ENCODE results near the gene EBLN2.

The EBLN2 gene

GRCh38 chr3:73061416-73061815 lies at the start of gene EBLN2:
Gene EBLN2, plus strand, starts transcription at chr3:73061659. Its CDS starts 423 bp downstream, at chr3:73062082.
- H3K4me3 ChIP-seq (ENCODE audit: low read depth in 1 of 2, low read length in 2 of 2) = no peak within 1 kb of the TSS
- H3K9me3 ChIP-seq (ENCODE audit: control insufficient read depth in 1 of 2, low read length in 2 of 2) = no peaks in the 10 kb centered on the region
- no peaks in the 10 kb centered on the region for H3K4me1 ChIP-seq (ENCODE audit: control insufficient read depth in 1 of 2, insufficient read depth in 2 of 2, low read length in 2 of 2)
- peaks cover 16 to 39% of the 10 kb centered on the region in 2 donors for H3K36me3 ChIP-seq (ENCODE audit: control insufficient read depth in 1 of 2, insufficient read depth in 2 of 2, low read length in 2 of 2)
- H3K9ac ChIP-seq (ENCODE audit: low read depth in 1 of 2, low read length in 2 of 2) = no peak within 1 kb of the TSS
- no peaks in the 10 kb centered on the region for H3K27me3 ChIP-seq (ENCODE audit: control insufficient read depth in 1 of 2, insufficient read depth in 2 of 2, low read length in 2 of 2)
- no peak within 1 kb of the TSS for H3K27ac ChIP-seq (ENCODE audit: low read depth, low read length)

GRCh38 chr3:73018298-73018697 lies 43.2 kb upstream of the EBLN2 start:
- Histone ChIP-seq H3K4me3 (ENCODE audit: low read depth in 1 of 2, low read length in 2 of 2) (no peak overlapping the region), H3K9me3 (ENCODE audit: control insufficient read depth in 1 of 2, low read length in 2 of 2) (no peaks in the 10 kb centered on the region), H3K36me3 (ENCODE audit: control insufficient read depth in 1 of 2, insufficient read depth in 2 of 2, low read length in 2 of 2) (peaks cover 0 to 4% of the 10 kb centered on the region in 2 donors), H3K27me3 (ENCODE audit: control insufficient read depth in 1 of 2, insufficient read depth in 2 of 2, low read length in 2 of 2) (no peaks in the 10 kb centered on the region), H3K9ac (ENCODE audit: low read depth in 1 of 2, low read length in 2 of 2) (no peak overlapping the region), H3K27ac (ENCODE audit: low read depth, low read length) (no peak overlapping the region), H3K4me1 (ENCODE audit: control insufficient read depth in 1 of 2, insufficient read depth in 2 of 2, low read length in 2 of 2) (peaks cover 0 to 10% of the 10 kb centered on the region in 2 donors)

GRCh38 chr3:73018790-73019441 lies 42.5 kb upstream of the EBLN2 start:
- Histone ChIP-seq H3K9ac (ENCODE audit: low read depth in 1 of 2, low read length in 2 of 2) (no peak overlapping the region), H3K36me3 (ENCODE audit: control insufficient read depth in 1 of 2, insufficient read depth in 2 of 2, low read length in 2 of 2) (peaks cover 0 to 4% of the 10 kb centered on the region in 2 donors), H3K4me3 (ENCODE audit: low read depth in 1 of 2, low read length in 2 of 2) (no peak overlapping the region), H3K27me3 (ENCODE audit: control insufficient read depth in 1 of 2, insufficient read depth in 2 of 2, low read length in 2 of 2) (no peaks in the 10 kb centered on the region), H3K9me3 (ENCODE audit: control insufficient read depth in 1 of 2, low read length in 2 of 2) (no peaks in the 10 kb centered on the region), H3K27ac (ENCODE audit: low read depth, low read length) (no peak overlapping the region), H3K4me1 (ENCODE audit: control insufficient read depth in 1 of 2, insufficient read depth in 2 of 2, low read length in 2 of 2) (peaks cover 0 to 10% of the 10 kb centered on the region in 2 donors)

- Histone ChIP-seq H3K9ac (ENCODE audit: low read depth in 1 of 2, low read length in 2 of 2) (no peak overlapping the region), H3K27ac (ENCODE audit: low read depth, low read length) (no peak overlapping the region), H3K9me3 (ENCODE audit: control insufficient read depth in 1 of 2, low read length in 2 of 2) (no peaks in the 10 kb centered on the region), H3K4me3 (ENCODE audit: low read depth in 1 of 2, low read length in 2 of 2) (no peak overlapping the region), H3K36me3 (ENCODE audit: control insufficient read depth in 1 of 2, insufficient read depth in 2 of 2, low read length in 2 of 2) (no peaks in the 10 kb centered on the region), H3K27me3 (ENCODE audit: control insufficient read depth in 1 of 2, insufficient read depth in 2 of 2, low read length in 2 of 2) (no peaks in the 10 kb centered on the region), H3K4me1 (ENCODE audit: control insufficient read depth in 1 of 2, insufficient read depth in 2 of 2, low read length in 2 of 2) (peaks cover 9 to 10% of the 10 kb centered on the region in 2 donors)
Observed at GRCh38 chr3:73021301-73021835, 40.1 kb upstream of the EBLN2 start.

- Histone ChIP-seq H3K4me1 (ENCODE audit: control insufficient read depth in 1 of 2, insufficient read depth in 2 of 2, low read length in 2 of 2) (peaks cover 12 to 14% of the 10 kb centered on the region in 2 donors), H3K36me3 (ENCODE audit: control insufficient read depth in 1 of 2, insufficient read depth in 2 of 2, low read length in 2 of 2) (no peaks in the 10 kb centered on the region)
Observed at GRCh38 chr3:73024836-73025235, 36.6 kb upstream of the EBLN2 start.

GRCh38 chr3:73026111-73026759 lies 35.2 kb upstream of the EBLN2 start:
- no peak overlapping the region for H3K27ac ChIP-seq (ENCODE audit: low read depth, low read length)
- no peaks in the 10 kb centered on the region for H3K36me3 ChIP-seq (ENCODE audit: control insufficient read depth in 1 of 2, insufficient read depth in 2 of 2, low read length in 2 of 2)
- no peak overlapping the region for H3K4me3 ChIP-seq (ENCODE audit: low read depth in 1 of 2, low read length in 2 of 2)
- H3K9ac ChIP-seq (ENCODE audit: low read depth in 1 of 2, low read length in 2 of 2) = no peak overlapping the region
- H3K4me1 ChIP-seq (ENCODE audit: control insufficient read depth in 1 of 2, insufficient read depth in 2 of 2, low read length in 2 of 2) = peaks cover 12 to 14% of the 10 kb centered on the region in 2 donors
- H3K9me3 ChIP-seq (ENCODE audit: control insufficient read depth in 1 of 2, low read length in 2 of 2) = no peaks in the 10 kb centered on the region
- no peaks in the 10 kb centered on the region for H3K27me3 ChIP-seq (ENCODE audit: control insufficient read depth in 1 of 2, insufficient read depth in 2 of 2, low read length in 2 of 2)

More at GRCh38 chr3:73024836-73025235, 36.6 kb upstream of the EBLN2 start:
- Histone ChIP-seq H3K9ac (ENCODE audit: low read depth in 1 of 2, low read length in 2 of 2) (no peak overlapping the region), H3K27ac (ENCODE audit: low read depth, low read length) (no peak overlapping the region), H3K4me3 (ENCODE audit: low read depth in 1 of 2, low read length in 2 of 2) (no peak overlapping the region), H3K27me3 (ENCODE audit: control insufficient read depth in 1 of 2, insufficient read depth in 2 of 2, low read length in 2 of 2) (no peaks in the 10 kb centered on the region), H3K9me3 (ENCODE audit: control insufficient read depth in 1 of 2, low read length in 2 of 2) (no peaks in the 10 kb centered on the region)

GRCh38 chr3:73026760-73027113 lies 34.7 kb upstream of the EBLN2 start:
- H3K36me3 ChIP-seq (ENCODE audit: control insufficient read depth in 1 of 2, insufficient read depth in 2 of 2, low read length in 2 of 2) = no peaks in the 10 kb centered on the region
- no peak overlapping the region for H3K27ac ChIP-seq (ENCODE audit: low read depth, low read length)
- no peak overlapping the region for H3K4me3 ChIP-seq (ENCODE audit: low read depth in 1 of 2, low read length in 2 of 2)
- no peaks in the 10 kb centered on the region for H3K27me3 ChIP-seq (ENCODE audit: control insufficient read depth in 1 of 2, insufficient read depth in 2 of 2, low read length in 2 of 2)
- H3K9ac ChIP-seq (ENCODE audit: low read depth in 1 of 2, low read length in 2 of 2) = no peak overlapping the region
- H3K4me1 ChIP-seq (ENCODE audit: control insufficient read depth in 1 of 2, insufficient read depth in 2 of 2, low read length in 2 of 2) = peaks cover 12 to 14% of the 10 kb centered on the region in 2 donors
- no peaks in the 10 kb centered on the region for H3K9me3 ChIP-seq (ENCODE audit: control insufficient read depth in 1 of 2, low read length in 2 of 2)

- H3K4me3 ChIP-seq (ENCODE audit: low read depth in 1 of 2, low read length in 2 of 2) = no peak overlapping the region
- H3K36me3 ChIP-seq (ENCODE audit: control insufficient read depth in 1 of 2, insufficient read depth in 2 of 2, low read length in 2 of 2) = no peaks in the 10 kb centered on the region
- H3K27ac ChIP-seq (ENCODE audit: low read depth, low read length) = no peak overlapping the region
- H3K9ac ChIP-seq (ENCODE audit: low read depth in 1 of 2, low read length in 2 of 2) = no peak overlapping the region
- no peaks in the 10 kb centered on the region for H3K27me3 ChIP-seq (ENCODE audit: control insufficient read depth in 1 of 2, insufficient read depth in 2 of 2, low read length in 2 of 2)
- no peaks in the 10 kb centered on the region for H3K9me3 ChIP-seq (ENCODE audit: control insufficient read depth in 1 of 2, low read length in 2 of 2)
- H3K4me1 ChIP-seq (ENCODE audit: control insufficient read depth in 1 of 2, insufficient read depth in 2 of 2, low read length in 2 of 2) = peaks cover 12 to 17% of the 10 kb centered on the region in 2 donors
Observed at GRCh38 chr3:73028803-73029202, 32.7 kb upstream of the EBLN2 start.

- Histone ChIP-seq H3K4me1 (ENCODE audit: control insufficient read depth in 1 of 2, insufficient read depth in 2 of 2, low read length in 2 of 2) (peaks cover 12 to 18% of the 10 kb centered on the region in 2 donors), H3K9me3 (ENCODE audit: control insufficient read depth in 1 of 2, low read length in 2 of 2) (no peaks in the 10 kb centered on the region), H3K27ac (ENCODE audit: low read depth, low read length) (no peak overlapping the region), H3K4me3 (ENCODE audit: low read depth in 1 of 2, low read length in 2 of 2) (no peak overlapping the region), H3K36me3 (ENCODE audit: control insufficient read depth in 1 of 2, insufficient read depth in 2 of 2, low read length in 2 of 2) (no peaks in the 10 kb centered on the region), H3K27me3 (ENCODE audit: control insufficient read depth in 1 of 2, insufficient read depth in 2 of 2, low read length in 2 of 2) (no peaks in the 10 kb centered on the region), H3K9ac (ENCODE audit: low read depth in 1 of 2, low read length in 2 of 2) (no peak overlapping the region)
Observed at GRCh38 chr3:73029321-73029796, 32.1 kb upstream of the EBLN2 start.

GRCh38 chr3:73030073-73030597 lies 31.3 kb upstream of the EBLN2 start:
- H3K27ac ChIP-seq (ENCODE audit: low read depth, low read length) = no peak overlapping the region
- H3K9ac ChIP-seq (ENCODE audit: low read depth in 1 of 2, low read length in 2 of 2) = no peak overlapping the region
- no peaks in the 10 kb centered on the region for H3K36me3 ChIP-seq (ENCODE audit: control insufficient read depth in 1 of 2, insufficient read depth in 2 of 2, low read length in 2 of 2)
- no peak overlapping the region for H3K4me3 ChIP-seq (ENCODE audit: low read depth in 1 of 2, low read length in 2 of 2)
- H3K27me3 ChIP-seq (ENCODE audit: control insufficient read depth in 1 of 2, insufficient read depth in 2 of 2, low read length in 2 of 2) = no peaks in the 10 kb centered on the region
- peaks cover 12 to 14% of the 10 kb centered on the region in 2 donors for H3K4me1 ChIP-seq (ENCODE audit: control insufficient read depth in 1 of 2, insufficient read depth in 2 of 2, low read length in 2 of 2)
- H3K9me3 ChIP-seq (ENCODE audit: control insufficient read depth in 1 of 2, low read length in 2 of 2) = no peaks in the 10 kb centered on the region

Measured in duodenal mucosa (tissue), 2 donors.